Measurements from ENCODE around the gene CCDC91.

GRCh38 chr12:28223858-28224257, 33.6 kb downstream of the CCDC91 start:
- TF ChIP-seq, protein P1, sequence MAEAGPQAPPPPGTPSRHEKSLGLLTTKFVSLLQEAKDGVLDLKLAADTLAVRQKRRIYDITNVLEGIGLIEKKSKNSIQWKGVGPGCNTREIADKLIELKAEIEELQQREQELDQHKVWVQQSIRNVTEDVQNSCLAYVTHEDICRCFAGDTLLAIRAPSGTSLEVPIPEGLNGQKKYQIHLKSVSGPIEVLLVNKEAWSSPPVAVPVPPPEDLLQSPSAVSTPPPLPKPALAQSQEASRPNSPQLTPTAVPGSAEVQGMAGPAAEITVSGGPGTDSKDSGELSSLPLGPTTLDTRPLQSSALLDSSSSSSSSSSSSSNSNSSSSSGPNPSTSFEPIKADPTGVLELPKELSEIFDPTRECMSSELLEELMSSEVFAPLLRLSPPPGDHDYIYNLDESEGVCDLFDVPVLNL (CRISPR knock-in tag; IDR thresholded peaks at IDR 0.05; ENCODE audit: borderline replicate concordance, low read depth) = no peak
- TF ChIP-seq SP1 (CRISPR knock-in tag; conservative IDR thresholded peaks at IDR 0.05) (no peak), TEAD4 (CRISPR knock-in tag; IDR thresholded peaks at IDR 0.05) (no peak), ELF4 (CRISPR knock-in tag; IDR thresholded peaks at IDR 0.05; ENCODE audit: low read depth) (no peak), CTCF (IDR thresholded peaks at IDR 0.05) (no peak), MXD4 (CRISPR knock-in tag; IDR thresholded peaks at IDR 0.05; ENCODE audit: borderline replicate concordance) (no peak), FOXP4 (CRISPR knock-in tag; IDR thresholded peaks at IDR 0.05) (no peak), KAT7 (CRISPR knock-in tag; IDR thresholded peaks at IDR 0.05; ENCODE audit: borderline replicate concordance) (no peak), ATF2 (CRISPR knock-in tag; IDR thresholded peaks at IDR 0.05; ENCODE audit: borderline replicate concordance, low read depth) (no peak), USF2 (CRISPR knock-in tag; IDR thresholded peaks at IDR 0.05) (no peak)
- TF ChIP-seq, protein P2, sequence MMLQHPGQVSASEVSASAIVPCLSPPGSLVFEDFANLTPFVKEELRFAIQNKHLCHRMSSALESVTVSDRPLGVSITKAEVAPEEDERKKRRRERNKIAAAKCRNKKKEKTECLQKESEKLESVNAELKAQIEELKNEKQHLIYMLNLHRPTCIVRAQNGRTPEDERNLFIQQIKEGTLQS (CRISPR knock-in tag; conservative IDR thresholded peaks at IDR 0.05) = no peak
